Esophagus squamous epithelium (tissue), 5 donors: ENCODE results near the gene TSPAN1. TPM values are rescaled to one million over a fixed set of nuclear protein-coding genes. Genes with fewer than 3 reads are reported as not detected.

Experiments used
- DNase-seq: peaks from one replicate; lab custom pipeline; 2025; lab: John Stamatoyannopoulos, UW
- H3K27ac ChIP-seq, 4 donors: fragments of 200-600 bp; sonication (generic); one replicate each; pipeline ENCODE4 v1.5.1; 2016 to 2019; ENCODE audit warnings: mild to moderate bottlenecking in 1 of 4
- H3K27me3 ChIP-seq, 4 donors: fragments of 200-600 bp; sonication (generic); 1 replicate in 3 of 4; 2 replicates in 1 of 4; pipeline versions ENCODE4 v1.5.1 to v1.6.0; 2017 to 2021; ENCODE audit warnings: antibody characterized with exemption in 1 of 4
- H3K36me3 ChIP-seq, 3 donors: fragments of 200-600 bp; sonication (generic); one replicate each; pipeline ENCODE4 v1.5.1; 2016 to 2019
- H3K4me1 ChIP-seq, 3 donors: fragments of 200-600 bp; sonication (generic); one replicate each; pipeline ENCODE4 v1.5.1; 2017 to 2019
- H3K4me3 ChIP-seq, 4 donors: fragments of 200-600 bp; sonication (generic); 1 replicate in 3 of 4; 2 replicates in 1 of 4; pipeline ENCODE4 v1.5.1; 2016 to 2019; ENCODE audit warnings: mild to moderate bottlenecking in 2 of 4, moderate library complexity in 1 of 4
- H3K9me3 ChIP-seq, 3 donors: fragments of 200-600 bp; sonication (generic); one replicate each; pipeline ENCODE4 v1.5.1; 2016 to 2019
- CTCF ChIP-seq, 6 experiments: fragments of 450-650 bp in 4 of 6; fragments of 200-600 bp in 2 of 6; sonication (generic) in 2 of 6; IDR thresholded peaks; one replicate each; pipeline ENCODE4 v1.5.1; 2016 to 2019; ENCODE audit warnings: antibody characterized with exemption in 6 of 6, mild to moderate bottlenecking in 4 of 6, moderate library complexity in 4 of 6
- POLR2A ChIP-seq, 4 donors: fragments of 450-650 bp; IDR thresholded peaks; one replicate each; pipeline ENCODE4 v1.6.1; 2017; ENCODE audit warnings: antibody characterized with exemption in 4 of 4, mild to moderate bottlenecking in 4 of 4, moderate library complexity in 3 of 4
- WGBS, 2 donors: methylation state at CpG; one replicate each; pipeline ENCODE4 v1.1.5; 2018; 5-methylcytosine and 5-hydroxymethylcytosine counted together
- intact Hi-C: fragments of 100-400 bp; cut with DNase I; formaldehyde crosslinking; loops from one replicate; pipeline ENCODE4 v1.15.0; 2022
- total RNA-seq, 4 donors: library from RNA; depleted of rRNA; stranded (reverse); fragments of >200 nt; gene quantifications; one replicate each; pipeline ENCODE4 v1.1.0, GENCODE V29; 2016
- donor health status: DM: yes; HTN: yes; CAD: no.

The TSPAN1 gene
- total RNA-seq, 4 donors from 2014 or later = 1.4 to 10.7 (median 5.0) TPM

DNA sequence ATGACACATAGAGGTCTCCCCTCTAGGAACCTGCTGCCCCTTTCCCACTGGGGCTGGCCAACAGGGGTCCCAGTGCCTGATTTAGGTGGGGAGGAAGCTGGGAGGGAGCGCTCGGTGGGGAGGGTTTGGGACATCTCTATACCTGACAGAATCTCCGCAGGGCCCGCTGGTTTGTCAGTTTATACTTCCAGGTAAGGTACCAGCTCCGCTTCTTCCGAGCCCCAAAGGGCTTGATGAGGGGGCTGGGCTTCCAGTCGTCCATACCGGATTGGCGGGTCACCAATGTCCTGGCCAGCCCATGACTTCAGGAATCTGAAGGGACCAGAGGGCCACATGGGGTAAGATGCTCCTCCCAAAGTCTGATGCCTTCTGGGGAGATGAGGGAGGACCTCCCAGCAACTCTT is 22.7 kb downstream of the TSPAN1 start:
- Histone ChIP-seq H3K4me3 (peak overlapping the region; percentile 57 to 95 (median 68)), H3K4me1 (peaks cover 18 to 46% (median 21%) of the 10 kb centered on the region in 3 donors), H3K9me3 (no peaks in the 10 kb centered on the region), H3K27me3 (no peaks in the 10 kb centered on the region), H3K36me3 (peaks cover 11 to 46% (median 14%) of the 10 kb centered on the region in 3 donors), H3K27ac (peak overlapping the region; percentile 83 to 90 (median 87))
- WGBS, 2 donors = 63% methylated on average over 8 of the region's 9 CpGs; no CpG with 5 or more reads in 1 of the 2 donors
- no peak for TF ChIP-seq POLR2A (IDR thresholded peaks at IDR 0.05)
- no peak for TF ChIP-seq CTCF (IDR thresholded peaks at IDR 0.05)
- DNase-seq = no peak
- intact Hi-C loops = no loop called here

- WGBS, 2 donors = 0% methylated on average over 3 to 21 of the region's 67 CpGs
- Histone ChIP-seq H3K9me3 (no peaks in the 10 kb centered on the region), H3K4me3 (peak within 1 kb of the TSS; percentile 57 to 95 (median 68)), H3K27ac (peak within 1 kb of the TSS; percentile 83 to 90 (median 87)), H3K4me1 (peaks cover 21 to 52% (median 22%) of the 10 kb centered on the region in 3 donors), H3K36me3 (peaks cover 5 to 39% (median 11%) of the 10 kb centered on the region in 3 donors), H3K27me3 (no peaks in the 10 kb centered on the region)
- intact Hi-C loops = no loop called here
- no peak for DNase-seq
- TF ChIP-seq CTCF (IDR thresholded peaks at IDR 0.05) (peak in 2 of 6 experiments; percentile 3 to 11), POLR2A (IDR thresholded peaks at IDR 0.05) (peak in 2 of 4 donors; percentile 48 to 61)
Measured at GRCh38 chr1:46197964-46198811, 23.3 kb downstream of the TSPAN1 start, which contains the start of gene POMGNT1. POMGNT1 (minus strand) TSS chr1:46198434; CDS start chr1:46197821, 613 bp downstream.

GRCh38 chr1:46199233-46199749 is 24.4 kb downstream of the TSPAN1 start:
- TF ChIP-seq POLR2A (IDR thresholded peaks at IDR 0.05) (no peak), CTCF (IDR thresholded peaks at IDR 0.05) (no peak)
- peak overlapping the region in 2 of 4 donors; percentile 85 to 90 for H3K27ac ChIP-seq
- no peaks in the 10 kb centered on the region for H3K9me3 ChIP-seq
- no peak for DNase-seq
- intact Hi-C loops = no loop called here
- peak overlapping the region in 3 of 4 donors; percentile 62 to 95 (median 75) for H3K4me3 ChIP-seq
- peaks cover 0 to 28% (median 0%) of the 10 kb centered on the region in 3 donors for H3K36me3 ChIP-seq
- no peaks in the 10 kb centered on the region for H3K27me3 ChIP-seq
- peaks cover 21 to 63% (median 23%) of the 10 kb centered on the region in 3 donors for H3K4me1 ChIP-seq
- WGBS, 2 donors = 66 to 67% methylated on average over 2 to 3 of the region's 3 CpGs

DNA sequence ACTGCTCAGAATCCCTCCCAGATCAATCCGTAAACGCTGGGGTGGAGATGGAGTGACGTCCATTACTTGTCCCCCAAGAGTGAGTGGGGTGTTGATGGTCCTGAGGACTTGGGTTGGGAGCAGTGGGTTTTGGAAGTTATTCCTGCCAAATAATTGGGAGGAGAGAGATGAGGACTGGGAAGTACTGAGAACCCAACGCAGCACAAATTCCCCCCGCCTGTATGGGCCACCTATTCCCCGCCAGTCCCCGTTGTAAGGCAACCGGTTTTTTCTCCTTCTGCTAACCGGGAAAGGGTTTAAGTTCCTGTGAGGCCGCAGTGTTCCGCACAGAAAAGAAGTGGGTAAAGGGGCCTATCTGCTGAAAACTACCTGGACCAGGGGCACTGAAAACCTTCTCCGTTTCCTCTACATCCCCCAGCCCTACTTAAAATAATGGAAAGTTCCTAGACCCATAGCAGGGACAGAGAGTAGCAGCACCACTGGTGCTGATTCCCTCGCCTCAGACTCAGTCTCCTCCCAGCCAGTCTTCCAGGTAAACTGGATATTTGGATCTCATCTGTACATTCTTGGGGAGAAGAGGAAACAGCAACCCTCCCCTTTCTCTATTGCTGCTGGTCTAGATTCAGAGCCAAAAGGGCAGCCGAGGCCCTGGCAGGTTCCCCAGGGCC is 29.0 kb downstream of the TSPAN1 start:
- peaks cover 0 to 10% (median 0%) of the 10 kb centered on the region in 3 donors for H3K36me3 ChIP-seq
- WGBS, 2 donors = 9 to 22% methylated on average over 13 to 14 of the region's 14 CpGs
- H3K9me3 ChIP-seq = no peaks in the 10 kb centered on the region
- TF ChIP-seq CTCF (IDR thresholded peaks at IDR 0.05) = no peak
- peak in 1 of 4 donors; percentile 16 for TF ChIP-seq POLR2A (IDR thresholded peaks at IDR 0.05)
- intact Hi-C loops = no loop called here
- no peak for DNase-seq
- peak overlapping the region; percentile 48 to 88 (median 69) for H3K4me3 ChIP-seq
- H3K27ac ChIP-seq = peak overlapping the region; percentile 76 to 92 (median 86)
- H3K4me1 ChIP-seq = peaks cover 5 to 59% (median 21%) of the 10 kb centered on the region in 3 donors
- H3K27me3 ChIP-seq = no peaks in the 10 kb centered on the region
